Coronary artery (tissue), 2 donors: Measurements from ENCODE around the gene NCAM1.

ENCODE experiments used
- DNase-seq: peaks from one replicate; pipeline ENCODE4 v3.0.0-alpha.2; 2017; ENCODE audit warnings: low spot score
- H3K27ac ChIP-seq, 2 donors: fragments of 200-600 bp; sonication (generic); one replicate each; pipeline ENCODE4 v1.5.1; 2016 to 2019
- H3K4me3 ChIP-seq: fragments of 200-600 bp; sonication (generic); 2 replicates; pipeline ENCODE4 v1.5.1; 2016; ENCODE audit warnings: mild to moderate bottlenecking, moderate library complexity
- TF ChIP-seq, protein P1 (sequence below): fragments of 200-600 bp; sonication (generic); IDR thresholded peaks from one replicate; pipeline ENCODE4 v1.5.1; 2019; ENCODE audit warnings: antibody characterized with exemption

Gene NCAM1

GRCh38 chr11:113319085-113319484 lies 357.9 kb downstream of the NCAM1 start:
- no peak for DNase-seq
- TF ChIP-seq, protein P1, sequence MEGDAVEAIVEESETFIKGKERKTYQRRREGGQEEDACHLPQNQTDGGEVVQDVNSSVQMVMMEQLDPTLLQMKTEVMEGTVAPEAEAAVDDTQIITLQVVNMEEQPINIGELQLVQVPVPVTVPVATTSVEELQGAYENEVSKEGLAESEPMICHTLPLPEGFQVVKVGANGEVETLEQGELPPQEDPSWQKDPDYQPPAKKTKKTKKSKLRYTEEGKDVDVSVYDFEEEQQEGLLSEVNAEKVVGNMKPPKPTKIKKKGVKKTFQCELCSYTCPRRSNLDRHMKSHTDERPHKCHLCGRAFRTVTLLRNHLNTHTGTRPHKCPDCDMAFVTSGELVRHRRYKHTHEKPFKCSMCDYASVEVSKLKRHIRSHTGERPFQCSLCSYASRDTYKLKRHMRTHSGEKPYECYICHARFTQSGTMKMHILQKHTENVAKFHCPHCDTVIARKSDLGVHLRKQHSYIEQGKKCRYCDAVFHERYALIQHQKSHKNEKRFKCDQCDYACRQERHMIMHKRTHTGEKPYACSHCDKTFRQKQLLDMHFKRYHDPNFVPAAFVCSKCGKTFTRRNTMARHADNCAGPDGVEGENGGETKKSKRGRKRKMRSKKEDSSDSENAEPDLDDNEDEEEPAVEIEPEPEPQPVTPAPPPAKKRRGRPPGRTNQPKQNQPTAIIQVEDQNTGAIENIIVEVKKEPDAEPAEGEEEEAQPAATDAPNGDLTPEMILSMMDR: no peak
- H3K27ac ChIP-seq: no peak overlapping the region
- no peak overlapping the region for H3K4me3 ChIP-seq

DNA sequence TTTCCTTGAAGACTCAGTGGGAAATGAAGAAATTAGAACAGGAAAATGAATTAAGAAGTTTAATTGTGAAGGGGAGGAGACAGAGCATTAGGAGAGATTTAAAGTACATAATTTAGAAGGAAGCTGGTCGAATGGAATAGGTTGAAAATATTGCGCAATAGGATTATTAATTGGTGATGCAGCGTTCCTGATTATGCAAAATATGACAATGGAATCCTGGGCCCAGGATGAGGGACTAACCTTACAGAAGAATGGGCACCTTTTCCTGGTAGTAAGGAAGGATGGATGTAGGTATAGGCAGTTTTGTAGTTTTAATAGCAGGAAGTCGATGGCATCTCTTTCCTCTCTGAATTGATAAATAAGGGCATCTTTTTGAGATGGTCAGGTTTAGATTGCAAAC lies 360.9 kb downstream of the NCAM1 start:
- Histone ChIP-seq H3K4me3 (no peak overlapping the region), H3K27ac (no peak overlapping the region)
- TF ChIP-seq, protein P1: no peak
- no peak for DNase-seq

- no peak for DNase-seq
- Histone ChIP-seq H3K4me3 (no peak overlapping the region), H3K27ac (no peak overlapping the region)
- TF ChIP-seq, protein P1: no peak
Measured at GRCh38 chr11:113324250-113324649, 363.0 kb downstream of the NCAM1 start.
